NCI-H2227 (cell line): Measurements from ENCODE around the gene GOLGA2.

ENCODE experiments used
- DNase-seq: peaks from one replicate; lab custom pipeline; 2025; ENCODE audit not compliant: unreplicated experiment; lab: John Stamatoyannopoulos, UW

Gene GOLGA2

GRCh38 chr9:128214571-128215490 is 61.0 kb downstream of the GOLGA2 start:
- DNase-seq, result no peak

GRCh38 chr9:128213746-128214497 is 61.9 kb downstream of the GOLGA2 start:
- no peak for DNase-seq

GRCh38 chr9:128211981-128212281 is 63.9 kb downstream of the GOLGA2 start:
- no peak for DNase-seq

GRCh38 chr9:128211186-128211980 is 64.4 kb downstream of the GOLGA2 start:
- no peak for DNase-seq

- DNase-seq, result no peak
Observed at GRCh38 chr9:128208946-128209669, 66.7 kb downstream of the GOLGA2 start.

GRCh38 chr9:128208386-128208785 is 67.4 kb downstream of the GOLGA2 start:
- no peak for DNase-seq

GRCh38 chr9:128206916-128207910 is 68.6 kb downstream of the GOLGA2 start:
- DNase-seq, result no peak

GRCh38 chr9:128206484-128206883 is 69.3 kb downstream of the GOLGA2 start:
- DNase-seq, result no peak
